ENCODE measurements around the gene INHBB. TPM values are rescaled to one million over a fixed set of nuclear protein-coding genes. Genes with fewer than 3 reads are reported as not detected.

The INHBB gene
- total and polyA plus RNA-seq, 9 of the 15 experiments (the other 6 are each of a cell fraction or from before 2014, with no cell fraction given), result not detected

DNA sequence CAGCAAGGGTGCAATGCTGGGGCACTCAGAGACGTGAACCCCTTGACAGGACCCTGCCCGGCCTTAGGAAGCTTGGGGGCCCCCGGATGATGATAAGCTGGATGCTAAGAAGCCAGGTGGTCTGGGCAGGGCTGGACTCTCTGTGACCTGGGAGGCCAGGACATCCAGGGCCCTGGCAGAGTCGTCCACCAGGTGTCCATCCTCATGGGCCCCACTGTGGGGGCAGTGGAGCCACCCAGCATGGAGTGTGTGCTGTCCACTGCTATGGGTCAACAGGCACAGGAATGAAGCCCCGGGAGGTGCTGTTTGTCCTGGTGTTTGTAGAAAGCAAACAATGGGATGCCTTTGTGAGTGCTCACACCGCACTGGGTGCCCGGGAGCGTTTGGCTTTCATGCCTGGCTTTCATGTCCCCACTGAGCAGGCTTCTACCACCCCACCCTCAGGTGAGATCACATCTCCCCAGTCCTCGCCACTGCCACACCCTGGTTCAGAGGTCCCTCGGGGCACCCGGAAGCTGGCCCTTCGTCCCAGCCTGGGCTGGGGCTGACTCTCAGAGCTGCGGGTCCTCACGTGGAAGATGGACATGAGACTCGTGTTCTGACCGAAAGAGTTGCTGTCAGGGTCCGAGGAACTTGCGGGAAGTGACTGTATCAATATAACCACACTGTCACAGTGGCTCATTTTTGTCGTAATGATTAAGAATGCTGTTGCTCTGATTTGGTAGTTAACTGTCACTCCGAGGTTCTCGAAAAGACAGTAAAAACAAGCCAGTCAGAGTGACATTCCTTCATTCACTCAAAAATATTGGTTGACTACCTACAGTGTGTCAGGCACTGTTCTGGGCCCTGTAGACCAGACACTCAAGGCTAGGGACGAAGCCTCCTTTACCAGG, 53.3 kb downstream of the INHBB start:
- ATAC-seq, result no peak
- FAIRE-seq, result no peak
- H4K20me1 ChIP-seq (replicated peaks; ENCODE audit: control insufficient read depth, insufficient read depth, low read length), result 0 out of 2 replicates have a peak, but pooled peaks cover 3% of the 10 kb centered on the region
- no peaks in the 10 kb centered on the region for H3K79me2 ChIP-seq (ENCODE audit: control insufficient read depth, insufficient read depth, low read length)
- peaks cover 13 to 68% of the 10 kb centered on the region in 2 experiments; a peak in 4 of 5 replicates for H3K27me3 ChIP-seq (ENCODE audit: control insufficient read depth in 2 of 2, insufficient read depth in 2 of 2, low read length in 2 of 2)
- TF ChIP-seq, protein P1, sequence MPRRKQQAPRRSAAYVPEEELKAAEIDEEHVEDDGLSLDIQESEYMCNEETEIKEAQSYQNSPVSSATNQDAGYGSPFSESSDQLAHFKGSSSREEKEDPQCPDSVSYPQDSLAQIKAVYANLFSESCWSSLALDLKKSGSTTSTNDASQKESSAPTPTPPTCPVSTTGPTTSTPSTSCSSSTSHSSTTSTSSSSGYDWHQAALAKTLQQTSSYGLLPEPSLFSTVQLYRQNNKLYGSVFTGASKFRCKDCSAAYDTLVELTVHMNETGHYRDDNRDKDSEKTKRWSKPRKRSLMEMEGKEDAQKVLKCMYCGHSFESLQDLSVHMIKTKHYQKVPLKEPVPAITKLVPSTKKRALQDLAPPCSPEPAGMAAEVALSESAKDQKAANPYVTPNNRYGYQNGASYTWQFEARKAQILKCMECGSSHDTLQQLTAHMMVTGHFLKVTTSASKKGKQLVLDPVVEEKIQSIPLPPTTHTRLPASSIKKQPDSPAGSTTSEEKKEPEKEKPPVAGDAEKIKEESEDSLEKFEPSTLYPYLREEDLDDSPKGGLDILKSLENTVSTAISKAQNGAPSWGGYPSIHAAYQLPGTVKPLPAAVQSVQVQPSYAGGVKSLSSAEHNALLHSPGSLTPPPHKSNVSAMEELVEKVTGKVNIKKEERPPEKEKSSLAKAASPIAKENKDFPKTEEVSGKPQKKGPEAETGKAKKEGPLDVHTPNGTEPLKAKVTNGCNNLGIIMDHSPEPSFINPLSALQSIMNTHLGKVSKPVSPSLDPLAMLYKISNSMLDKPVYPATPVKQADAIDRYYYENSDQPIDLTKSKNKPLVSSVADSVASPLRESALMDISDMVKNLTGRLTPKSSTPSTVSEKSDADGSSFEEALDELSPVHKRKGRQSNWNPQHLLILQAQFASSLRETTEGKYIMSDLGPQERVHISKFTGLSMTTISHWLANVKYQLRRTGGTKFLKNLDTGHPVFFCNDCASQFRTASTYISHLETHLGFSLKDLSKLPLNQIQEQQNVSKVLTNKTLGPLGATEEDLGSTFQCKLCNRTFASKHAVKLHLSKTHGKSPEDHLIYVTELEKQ (CRISPR knock-in tag; IDR thresholded peaks at IDR 0.05), result no peak
- TF ChIP-seq PHB (CRISPR knock-in tag; IDR thresholded peaks at IDR 0.05) (no peak), ATF1 (CRISPR knock-in tag; IDR thresholded peaks at IDR 0.05) (no peak), ATF1 (tag; IDR thresholded peaks at IDR 0.05) (no peak), NFATC3 (IDR thresholded peaks at IDR 0.05) (no peak), LEF1 (IDR thresholded peaks at IDR 0.05) (no peak), PRMT5 (CRISPR knock-in tag; IDR thresholded peaks at IDR 0.05) (no peak), SREBF1 (IDR thresholded peaks at IDR 0.05; ENCODE audit: borderline replicate concordance, low read depth, low read length) (no peak)
- no peak overlapping the region for H3K4me3 ChIP-seq
- peaks cover 0 to 9% of the 10 kb centered on the region in 2 experiments; a peak in 2 of 5 replicates for H3K4me1 ChIP-seq (replicated peaks in 1 of 2; ENCODE audit: control insufficient read depth in 2 of 2, insufficient read depth in 2 of 2, low read length in 2 of 2)
- intact Hi-C loops (cut with micrococcal nuclease) (no loop called here), in situ Hi-C loops (cut with MboI) (no loop called here)
- no peak overlapping the region for H2AFZ ChIP-seq (ENCODE audit: low read depth, low read length)
- no peaks in the 10 kb centered on the region for H3K9me1 ChIP-seq (ENCODE audit: control insufficient read depth, insufficient read depth, low read length)
- BruUV-seq (replicated peaks), result no TSS peak
- no peaks in the 10 kb centered on the region for H3K36me3 ChIP-seq (ENCODE audit: control insufficient read depth, insufficient read depth, low read length)
- no peak overlapping the region for H3K4me2 ChIP-seq (ENCODE audit: insufficient read depth, low read length)
- H3K9ac ChIP-seq (ENCODE audit: insufficient read depth in 1 of 2, low read depth in 2 of 2, low read length in 2 of 2), result peak overlapping the region in 1 of 2 experiments; percentile 26; a peak in 1 of 4 replicates
- ChIA-PET CTCF (ENCODE audit: low intra/inter-chr PET ratio) (interaction anchor here (0.6 kb wide), 1 partner anchor 864 kb away, joined by 3 read pairs; no protein-coding TSS in a partner anchor), POLR2A (no interaction called here)
- no peaks in the 10 kb centered on the region for H3K9me3 ChIP-seq (replicated peaks; ENCODE audit: control insufficient read depth, insufficient read depth, low read depth, low read length)
- H3K27ac ChIP-seq (ENCODE audit: extremely low read depth, low read depth, low read length), result no peak overlapping the region
- peak in 2 of 4 experiments; percentile 26 to 27 for DNase-seq (ENCODE audit: extremely low read depth in 1 of 4, low spot score in 3 of 4)
- WGBS (ENCODE audit: insufficient coverage, low coverage, missing lambda C conversion rate), result under 1% methylated on average over 21 of the region's 22 CpGs

Data from K562 (cell line).